Activated CD4-positive, CD25-positive, alpha-beta regulatory T cell treated with anti-CD3 and anti-CD28 coated beads, Interleukin-2, amount 50 U/mL, for 16 hours (primary cell): ENCODE results near the gene BTRC.
A peak's percentile ranks its signal among the peaks of the same experiment; 100 is the strongest.
"Not testable (repeated sequence)": the region's sequence is repeated elsewhere in the genome, so short reads cannot be mapped to it uniquely, and the experiment has no call there.

Experiments used
- DNase-seq: peaks from one replicate; pipeline ENCODE4 v3.0.0-alpha.2; 2020; ENCODE audit warnings: low read depth, low spot score

Gene BTRC

DNA sequence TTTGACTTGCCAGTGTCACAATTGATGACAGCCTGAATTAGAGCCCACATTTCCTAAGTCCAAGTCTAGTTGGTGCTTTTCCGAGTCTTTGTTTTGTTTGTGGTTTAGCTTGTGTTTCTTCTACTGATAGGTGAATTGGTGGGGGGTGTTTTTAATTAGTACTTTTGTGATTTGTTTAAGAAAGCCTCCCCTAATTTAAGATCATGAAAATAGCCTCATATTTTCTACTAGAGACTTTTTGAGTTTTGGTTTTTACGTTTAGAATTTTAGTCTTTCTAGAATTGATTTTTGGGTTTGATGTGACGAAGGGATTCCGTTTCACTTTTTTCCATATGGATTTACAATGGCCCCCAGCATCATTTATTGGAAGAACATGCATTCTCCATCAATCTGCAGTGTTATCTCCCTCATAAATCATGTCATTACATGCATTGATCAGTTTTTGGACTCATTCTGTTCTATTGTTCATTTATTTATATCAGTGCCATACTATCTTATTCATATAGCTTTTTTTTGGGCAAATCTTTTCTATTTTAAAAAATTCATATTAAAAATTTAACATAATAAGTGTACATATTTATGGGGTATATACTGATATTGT is 32.8 kb downstream of the BTRC start:
- DNase-seq, result no peak

DNA sequence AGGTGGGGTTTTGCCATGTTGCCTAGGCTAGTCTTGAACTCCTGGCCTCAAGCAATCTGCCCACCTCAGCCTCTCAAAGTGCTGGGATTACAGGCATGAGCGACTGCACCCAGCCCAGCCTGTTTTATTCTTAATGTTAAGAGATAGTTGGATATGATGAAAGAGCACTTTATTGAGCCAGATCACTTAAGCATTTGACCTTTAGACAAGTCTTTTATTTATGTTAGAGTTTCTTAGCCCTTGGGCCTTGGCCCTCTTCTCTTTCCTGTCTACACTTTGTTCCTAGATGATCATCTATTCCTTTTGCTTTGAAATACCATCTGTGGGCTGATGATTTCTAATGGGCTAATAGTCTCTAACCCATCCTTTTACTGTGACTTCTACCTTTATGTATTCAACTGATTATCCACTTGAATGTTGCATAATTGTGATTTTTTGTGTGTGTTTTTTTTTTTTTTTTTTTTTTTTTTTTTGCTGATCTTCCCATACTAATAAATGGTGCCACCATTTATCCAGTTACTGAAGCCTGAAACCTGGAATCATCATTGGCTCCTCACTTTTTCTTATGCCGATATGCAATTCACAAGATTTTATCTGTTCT is 34.8 kb downstream of the BTRC start:
- DNase-seq, result no peak

DNA sequence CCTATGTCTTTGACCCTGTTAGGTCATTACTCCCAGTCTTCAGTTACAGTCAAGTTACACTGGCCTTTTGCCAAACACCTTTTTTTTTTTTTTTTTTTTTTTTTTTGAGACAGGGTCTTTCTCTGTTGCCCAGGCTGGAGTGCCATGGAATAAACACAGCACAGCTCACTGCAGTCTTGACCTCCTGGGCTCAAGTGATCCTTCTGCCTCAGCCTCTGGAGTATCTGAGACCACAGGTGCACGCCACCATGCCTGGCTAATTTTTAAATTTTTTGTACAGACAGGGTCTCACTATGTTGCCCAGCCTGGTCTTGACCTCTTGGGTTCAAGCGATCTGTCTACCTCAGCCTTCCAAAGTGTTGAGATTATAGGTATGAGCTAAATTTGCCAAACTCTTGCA is 35.6 kb downstream of the BTRC start:
- DNase-seq, result not testable (repeated sequence)

DNA sequence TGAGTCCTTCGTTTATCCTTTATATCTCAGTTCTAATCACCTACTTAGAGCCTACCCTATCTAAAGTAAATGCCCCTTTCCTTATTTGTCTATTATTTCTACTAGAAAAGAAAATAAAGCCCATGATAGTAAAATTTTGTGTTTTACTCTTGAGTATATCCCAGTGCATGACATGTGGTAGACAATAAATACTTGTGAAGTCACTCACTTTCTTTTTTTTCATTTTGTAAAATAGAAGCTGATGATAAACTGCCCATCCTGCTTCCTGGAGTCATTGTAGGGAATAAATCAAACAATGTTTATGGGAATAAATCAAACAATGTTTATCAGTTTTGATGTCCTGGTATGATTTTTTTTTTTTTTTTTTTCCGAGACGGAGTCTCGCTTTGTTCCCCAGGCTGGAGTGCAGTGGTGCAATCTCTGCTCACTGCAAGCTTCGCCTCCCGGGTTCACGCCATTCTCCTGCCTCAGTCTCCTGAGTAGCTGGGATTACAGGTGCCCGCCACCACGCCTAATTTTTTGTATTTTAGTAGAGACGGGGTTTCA is 36.1 kb downstream of the BTRC start:
- no peak for DNase-seq

DNA sequence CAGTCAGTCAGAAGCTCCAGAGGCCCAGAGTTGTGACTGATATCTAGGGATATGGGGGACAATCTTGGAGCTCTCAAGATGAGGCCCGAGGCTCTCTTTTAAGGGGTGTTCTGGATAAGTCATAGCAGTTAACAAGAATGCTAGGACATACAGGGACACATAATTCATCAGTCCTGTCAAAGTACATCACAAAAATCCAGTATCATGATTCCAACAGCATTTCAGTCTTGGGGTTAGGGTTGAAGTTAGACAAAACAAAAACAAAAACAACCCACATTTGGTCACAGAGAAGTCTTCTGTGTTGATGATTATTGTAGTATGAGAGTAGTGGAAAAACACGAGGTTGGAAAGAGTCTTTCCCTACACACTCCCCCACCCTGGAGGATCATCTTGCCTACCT is 39.4 kb downstream of the BTRC start:
- no peak for DNase-seq

DNA sequence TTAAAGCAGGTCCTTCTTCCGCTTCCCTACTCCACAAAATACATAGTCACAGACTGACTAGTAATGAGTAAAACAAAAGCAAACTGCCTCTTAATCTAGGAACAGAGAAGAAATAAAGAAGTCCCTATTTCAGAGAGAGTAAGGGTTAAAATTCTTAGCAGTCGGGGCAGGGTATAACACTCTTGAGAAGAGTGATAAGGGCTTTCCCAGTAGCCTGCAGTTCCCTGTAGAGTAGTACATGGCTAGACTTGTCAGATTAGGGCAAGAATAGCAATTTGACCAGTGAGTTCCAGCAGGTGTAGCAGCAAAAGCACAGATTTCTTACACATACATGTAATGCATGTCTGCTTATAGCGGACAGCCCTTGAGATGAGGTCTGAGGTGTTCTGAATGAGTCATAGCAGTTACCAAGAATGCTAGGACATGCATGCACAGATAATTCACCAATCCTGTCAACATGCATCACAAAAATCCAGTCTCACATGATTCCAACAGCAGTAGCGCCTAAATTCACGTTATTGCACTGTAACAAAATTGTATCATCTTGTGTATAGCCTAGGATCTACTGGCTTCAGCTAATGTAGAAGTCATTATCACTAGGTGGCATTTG is 40.7 kb downstream of the BTRC start:
- DNase-seq, result no peak

DNA sequence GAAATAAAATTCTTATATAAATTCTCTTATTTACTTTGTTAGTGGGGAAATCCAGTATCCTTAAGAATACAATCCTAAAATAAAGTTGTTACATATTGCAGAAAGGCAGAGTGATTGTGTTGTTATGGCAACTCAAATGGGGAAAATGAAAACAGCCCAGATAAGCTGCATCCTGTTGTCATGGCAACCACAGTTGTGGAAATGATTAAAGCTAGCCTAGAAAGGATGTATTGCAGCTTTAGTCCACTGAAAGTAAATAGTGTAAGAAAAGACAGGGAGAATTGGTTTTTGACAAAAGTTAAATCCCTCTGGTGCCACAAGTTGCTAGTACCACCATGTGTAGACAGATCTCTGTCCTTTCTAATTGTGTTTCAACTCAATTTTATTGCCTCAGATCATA is 43.2 kb downstream of the BTRC start:
- peak; percentile 1 for DNase-seq

DNA sequence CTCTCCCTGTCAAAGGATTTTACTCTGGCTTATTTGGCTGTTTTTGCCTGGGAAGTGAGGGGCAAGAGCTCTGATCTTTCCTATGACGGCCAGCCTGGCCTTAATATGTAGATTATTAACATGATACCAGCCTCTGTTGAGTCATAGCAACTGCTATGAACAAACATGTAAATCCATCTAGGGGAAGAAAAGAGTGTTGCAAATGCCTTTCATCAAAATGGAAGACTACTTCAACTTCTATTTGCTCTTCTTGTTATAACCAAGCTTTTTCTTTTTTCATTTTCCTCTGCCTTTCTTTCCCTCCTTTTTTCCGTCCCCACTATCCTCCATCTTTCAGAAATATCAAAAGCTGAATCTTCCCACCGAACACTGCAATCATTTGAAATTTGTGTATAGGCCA is 46.6 kb downstream of the BTRC start:
- no peak for DNase-seq

DNA sequence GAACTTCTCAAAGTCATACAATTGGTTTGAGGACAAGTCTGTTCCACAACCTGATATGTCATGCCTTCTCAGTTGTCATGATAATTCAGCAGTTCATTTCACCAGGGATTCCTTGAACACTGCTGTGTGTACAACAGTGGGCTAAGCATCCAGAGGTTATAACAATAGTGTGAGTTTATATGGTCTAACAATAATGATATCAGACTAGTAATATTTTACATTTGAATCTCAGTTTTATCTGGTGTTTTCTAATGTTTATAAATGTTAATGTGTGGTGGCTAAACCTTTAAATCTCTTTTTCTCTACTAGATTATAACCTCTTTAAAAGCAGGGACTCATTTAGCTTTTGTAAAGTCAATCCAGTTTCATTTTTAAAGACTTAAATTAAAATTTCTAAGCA is 48.7 kb downstream of the BTRC start:
- no peak for DNase-seq

DNA sequence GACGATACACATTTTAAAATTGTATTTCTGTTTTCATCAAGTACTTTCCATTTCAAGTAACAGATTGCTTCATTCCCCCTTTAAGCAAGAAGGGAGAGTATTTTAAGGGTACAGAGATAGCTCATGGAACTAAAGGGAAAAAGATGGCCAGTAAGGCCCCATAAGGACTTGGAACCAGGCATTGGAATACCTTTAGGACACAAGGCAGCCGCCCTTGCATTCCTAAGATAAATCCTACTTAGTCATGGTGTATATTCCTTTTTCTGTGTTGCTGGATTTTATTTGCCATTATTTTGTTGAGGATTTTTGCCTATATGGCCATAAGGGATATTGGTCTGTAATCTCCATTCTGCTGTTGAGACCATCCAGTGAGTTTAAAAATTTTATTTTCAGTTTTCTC is 49.2 kb downstream of the BTRC start:
- DNase-seq, result no peak

DNA sequence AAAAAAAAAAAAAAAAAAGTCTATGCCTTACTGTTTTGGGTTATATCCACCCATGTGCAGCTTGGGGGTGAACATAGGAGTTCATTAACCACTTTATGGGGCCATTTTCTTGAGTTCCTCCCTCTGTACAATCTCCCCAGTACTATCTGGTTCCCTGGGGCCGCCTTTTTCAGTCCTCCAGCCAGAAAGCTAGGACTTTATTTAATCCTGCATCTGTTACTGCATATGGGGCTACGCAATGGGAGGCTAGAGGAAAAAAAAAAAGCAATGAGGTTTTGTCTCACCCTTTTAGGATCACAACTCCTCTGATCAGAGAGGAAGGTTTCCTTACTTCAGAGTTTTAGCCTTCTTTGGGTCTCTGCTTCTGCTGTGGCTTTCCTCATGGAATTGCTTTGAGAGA is 51.0 kb downstream of the BTRC start:
- no peak for DNase-seq

DNA sequence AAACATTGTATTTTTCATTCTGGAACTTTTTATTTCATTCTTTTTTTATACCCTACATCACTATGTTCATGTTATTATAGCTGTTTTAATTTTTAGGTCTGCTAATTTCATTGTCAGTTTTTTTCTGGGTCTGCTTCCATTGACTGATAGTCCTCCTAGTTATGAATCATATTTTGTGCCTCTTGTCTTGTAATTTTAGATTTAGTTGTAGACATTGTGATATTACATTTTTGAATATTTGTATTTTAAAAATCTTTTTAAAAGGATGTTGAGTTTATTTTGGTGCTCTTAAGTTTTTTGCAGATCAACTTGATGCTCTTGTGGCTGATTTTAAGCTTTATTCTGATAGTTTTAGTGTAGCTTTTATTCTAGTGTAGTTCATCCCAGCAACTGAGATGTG is 57.6 kb downstream of the BTRC start:
- no peak for DNase-seq

DNA sequence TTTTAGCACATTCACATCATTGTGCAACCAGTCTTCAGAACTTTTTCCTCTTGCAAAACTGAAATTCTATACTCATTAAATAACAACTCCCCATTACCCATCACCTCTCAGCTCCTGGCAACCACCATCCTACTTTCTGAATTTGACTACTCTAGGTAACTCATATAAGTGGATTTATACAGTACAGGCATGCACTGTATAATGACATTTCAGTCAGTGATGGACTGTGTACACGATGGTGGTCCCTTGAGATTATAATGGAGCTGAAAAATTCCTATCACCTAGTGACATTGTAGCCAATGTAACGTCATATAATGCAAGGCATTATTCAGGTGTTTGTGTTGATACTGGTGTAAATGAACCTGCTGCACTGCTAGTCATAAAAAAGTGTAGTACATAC is 60.1 kb downstream of the BTRC start:
- no peak for DNase-seq

DNA sequence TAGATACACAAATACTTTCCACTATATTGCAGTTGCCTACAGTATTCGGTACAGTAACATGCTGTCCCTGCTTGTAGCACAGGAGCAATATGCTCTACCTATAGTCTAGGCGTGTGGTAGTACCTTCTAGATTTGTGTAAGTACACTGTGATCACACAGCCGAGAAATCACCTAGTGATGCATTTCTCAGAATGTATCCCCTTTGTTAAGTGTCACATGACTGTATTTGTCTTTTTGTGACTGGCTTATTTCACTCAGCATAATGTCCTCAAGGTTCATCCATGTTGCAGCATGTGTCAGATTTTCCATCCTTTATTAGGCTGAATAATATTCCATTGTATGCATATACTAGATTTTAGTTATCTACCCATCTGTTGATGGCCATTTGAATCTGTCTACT is 61.9 kb downstream of the BTRC start:
- no peak for DNase-seq

DNA sequence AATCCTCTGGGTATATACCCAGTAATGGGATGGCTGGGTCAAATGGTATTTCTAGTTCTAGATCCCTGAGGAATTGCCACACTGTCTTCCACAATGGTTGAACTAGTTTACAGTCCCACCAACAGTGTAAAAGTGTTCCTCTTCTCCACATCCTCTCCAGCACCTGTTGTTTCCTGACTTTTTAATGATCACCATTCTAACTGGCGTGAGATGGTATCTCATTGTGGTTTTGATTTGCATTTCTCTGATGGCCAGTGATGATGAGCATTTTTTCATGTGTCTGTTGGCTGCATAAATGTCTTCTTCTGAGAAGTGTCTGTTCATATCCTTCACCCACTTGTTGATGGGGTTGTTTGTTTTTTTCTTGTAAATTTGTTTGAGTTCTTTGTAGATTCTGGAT is 68.0 kb downstream of the BTRC start:
- DNase-seq, result not testable (repeated sequence)

DNA sequence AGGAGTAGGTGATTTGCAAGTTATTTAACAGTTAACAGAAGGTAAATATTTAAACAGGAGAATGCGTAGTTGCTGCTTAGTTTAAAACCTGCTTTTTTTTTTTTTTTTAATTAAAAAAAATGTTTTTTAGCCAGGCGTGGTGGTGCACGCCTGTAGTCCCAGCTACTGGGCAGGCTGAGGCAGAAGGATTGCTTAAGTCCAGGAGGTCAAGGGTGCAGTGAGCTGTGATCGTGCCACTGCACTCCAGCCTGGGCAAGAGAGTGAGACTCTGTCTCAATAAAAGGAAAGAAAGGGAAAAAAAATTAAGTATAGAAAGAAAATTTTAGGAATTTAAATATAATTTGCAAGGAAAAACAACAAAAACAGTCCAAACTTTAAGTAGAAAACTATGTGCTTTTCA is 71.6 kb downstream of the BTRC start:
- DNase-seq, result no peak

DNA sequence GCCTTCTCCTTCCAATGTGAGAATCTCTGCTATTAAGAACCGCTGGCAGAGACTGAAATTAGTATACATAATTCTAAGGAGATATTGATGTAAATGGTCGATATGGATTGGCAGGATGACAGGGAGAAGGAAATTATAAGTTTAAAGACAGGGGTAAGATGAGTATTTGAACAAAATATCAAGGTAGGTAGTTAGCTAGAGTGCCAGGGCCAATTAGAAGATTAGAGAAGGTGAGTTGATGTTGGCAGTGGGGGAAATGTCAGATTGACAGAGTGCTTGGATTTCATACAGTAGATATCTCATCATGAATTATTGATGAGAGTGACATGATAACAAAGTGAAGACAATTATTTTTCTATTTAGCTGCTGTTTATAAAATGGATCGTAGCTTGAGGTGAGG is 74.1 kb downstream of the BTRC start:
- DNase-seq, result no peak

DNA sequence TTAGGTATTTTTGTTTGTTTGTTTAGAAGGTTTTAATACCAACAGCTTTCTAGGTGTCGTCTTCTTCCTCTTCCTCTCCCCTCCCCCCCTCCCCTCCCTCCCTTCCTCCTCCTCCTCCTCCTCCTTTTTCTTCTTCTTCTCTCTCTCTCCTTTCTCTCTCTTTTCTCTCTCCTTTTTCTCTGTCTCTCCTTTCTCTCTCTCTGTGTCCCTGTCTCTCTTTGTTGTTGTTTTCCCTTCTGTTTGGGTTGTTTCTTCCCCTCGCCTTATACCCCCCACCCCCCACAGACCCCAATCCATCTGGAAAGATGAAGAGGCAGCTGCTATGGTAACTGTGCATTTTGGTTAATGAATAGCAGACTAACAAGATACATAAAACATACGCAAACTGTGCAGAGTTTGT is 75.5 kb downstream of the BTRC start:
- DNase-seq, result no peak

DNA sequence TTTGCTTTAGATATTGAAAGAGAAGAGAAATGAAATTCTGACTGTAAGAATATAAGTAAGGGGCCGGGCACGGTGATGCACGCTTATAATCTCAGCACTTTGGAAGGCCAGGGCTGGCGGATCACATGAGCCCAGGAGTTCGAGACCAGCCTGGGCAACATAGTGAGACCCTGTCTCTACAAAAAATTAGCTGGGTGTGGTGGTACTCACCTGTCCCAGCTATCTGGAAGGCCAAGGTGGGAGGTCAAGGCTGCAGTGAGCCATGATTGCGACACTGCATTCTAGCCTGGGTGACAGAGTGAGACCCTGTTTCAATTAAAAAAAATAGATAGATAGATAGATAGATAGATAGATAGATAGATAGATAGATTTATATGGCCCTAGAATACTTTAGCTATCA is 82.3 kb downstream of the BTRC start:
- DNase-seq, result no peak

DNA sequence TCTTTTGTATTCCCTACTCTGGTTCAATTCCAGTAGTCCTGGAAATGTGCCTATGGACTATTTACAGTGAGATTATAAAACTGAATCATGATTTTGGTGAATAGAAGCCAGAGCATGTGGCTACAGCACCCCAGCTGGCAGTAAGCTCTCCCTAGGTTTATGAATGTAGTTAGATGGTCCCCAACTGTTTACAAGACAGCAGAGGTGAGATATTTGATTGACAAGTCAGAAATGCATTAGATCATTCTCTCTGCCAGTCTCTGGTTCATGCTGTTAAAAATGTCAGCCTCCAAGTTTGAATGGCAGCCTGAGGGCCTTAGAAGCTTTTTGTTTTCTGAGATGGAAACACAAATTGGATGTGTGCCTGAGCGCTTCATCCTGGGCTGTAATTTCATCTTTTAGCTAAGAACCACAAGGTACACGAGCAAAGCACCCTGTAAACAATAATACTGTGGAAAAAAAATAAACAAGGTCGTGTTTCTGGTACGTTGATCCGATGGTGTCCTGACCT is 85.0 kb downstream of the BTRC start:
- DNase-seq, result no peak

DNA sequence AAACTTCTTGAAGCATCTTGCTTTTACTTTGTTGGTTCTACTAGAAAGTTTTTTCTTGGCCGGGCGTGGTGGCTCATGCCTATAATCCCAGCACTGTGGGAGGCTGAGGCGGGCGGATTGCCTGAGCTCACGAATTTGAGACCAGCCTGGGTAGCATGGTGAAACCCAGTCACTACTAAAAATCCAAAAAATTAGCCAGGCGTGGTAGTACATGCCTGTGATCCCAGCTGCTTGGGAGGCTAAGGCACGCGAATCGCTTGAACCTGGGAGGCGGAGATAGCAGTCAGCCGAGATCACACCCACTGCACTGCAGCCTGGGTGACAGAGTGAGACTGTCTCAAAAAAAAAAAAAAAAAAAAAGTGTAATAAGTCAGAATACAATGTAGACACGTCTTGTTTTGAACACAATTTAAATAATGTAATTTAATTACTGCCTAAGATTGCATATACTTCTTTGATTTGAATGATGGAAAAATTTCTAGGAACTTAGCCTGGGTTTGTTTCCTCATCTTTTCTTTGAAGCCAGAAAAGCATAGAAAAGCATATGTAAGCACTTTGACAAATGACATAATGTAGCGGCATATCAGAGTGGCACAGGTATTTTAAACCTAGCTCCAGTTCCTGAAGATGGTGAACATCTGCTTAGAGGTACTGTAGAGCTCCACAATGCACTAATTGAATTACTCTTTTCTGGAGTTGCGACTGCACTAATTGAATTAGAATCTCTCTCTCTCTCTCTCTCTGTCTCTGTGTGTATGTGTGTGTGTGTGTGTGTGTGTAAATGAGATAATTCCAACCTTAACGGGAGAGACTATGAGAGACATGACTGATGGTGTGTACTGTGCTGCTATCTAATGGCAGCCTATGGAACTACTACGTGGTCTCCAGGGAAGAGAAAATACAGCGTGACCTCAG is 87.8 kb downstream of the BTRC start:
- DNase-seq, result no peak

DNA sequence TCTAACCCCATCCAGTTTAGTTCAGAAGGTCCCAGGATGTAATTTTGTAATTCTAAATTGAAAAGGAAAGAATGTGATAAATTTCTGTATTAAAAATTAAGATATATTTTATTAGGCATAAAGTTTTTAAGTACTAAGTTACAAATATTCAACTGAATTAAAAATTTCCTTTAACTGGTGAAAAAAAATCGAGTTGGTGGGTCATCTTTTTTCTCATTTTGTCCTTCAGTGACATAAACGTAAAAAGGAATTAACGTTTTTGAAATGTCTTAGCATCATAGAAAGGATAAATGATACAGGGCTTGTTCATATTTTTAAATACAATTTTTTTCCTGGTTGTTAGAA is 88.5 kb downstream of the BTRC start:
- DNase-seq, result no peak
